Activated naive CD4-positive, alpha-beta T cell treated with anti-CD3 and anti-CD28 coated beads, Interleukin-2, amount 50 U/mL, for 72 hours (primary cell): ENCODE results near the gene CIAO3. TPM values are rescaled to one million over a fixed set of nuclear protein-coding genes. Genes with fewer than 3 reads are reported as not detected.

Source experiments
- ATAC-seq, 2 donors: fragments of 150-1000 bp; cut with Tn5 transposase; 2 replicates each; pipeline ENCODE4 v1.10.0; 2021; ENCODE audit warnings: mild to moderate bottlenecking in 2 of 2, moderate library complexity in 2 of 2
- DNase-seq, 2 donors: peaks; one replicate each; pipeline ENCODE4 v3.0.0; 2021 to 2022; ENCODE audit warnings: low spot score in 2 of 2
- H3K27ac Mint-ChIP-seq, 2 donors: one replicate each; pipeline ENCODE4 v1.8.0; 2022; ENCODE audit warnings: mild to moderate bottlenecking in 2 of 2, mixed read lengths in 2 of 2
- H3K36me3 Mint-ChIP-seq, 2 donors: one replicate each; pipeline ENCODE4 v1.8.0; 2022; ENCODE audit warnings: mixed read lengths in 2 of 2
- H3K9me3 Mint-ChIP-seq, 2 donors: one replicate each; pipeline ENCODE4 v1.8.0; 2022; ENCODE audit warnings: mixed read lengths in 2 of 2
- total RNA-seq, 2 donors: library from RNA; stranded (reverse); gene quantifications; one replicate each; pipeline ENCODE4 v1.2.3, GENCODE V29; 2022

Gene CIAO3
- 100 to 1,000 TPM in 1 of 2 donors, 10 to 100 TPM in 1; 41.7 to 122 TPM for total RNA-seq

- ATAC-seq (peak; percentile 72 to 77), DNase-seq (peak; percentile 95 to 97)
- no peaks in the 10 kb centered on the region for H3K9me3 Mint-ChIP-seq
- H3K36me3 Mint-ChIP-seq, result peaks cover 5 to 21% of the 10 kb centered on the region in 2 donors
- peak within 1 kb of the TSS; percentile 50 to 85 for H3K27ac Mint-ChIP-seq
These were observed at the start of gene CIAO3 for GRCh38 chr16:740764-741505. CIAO3 (minus strand) TSS chr16:740997; CDS start chr16:740985, 12 bp downstream.

DNA sequence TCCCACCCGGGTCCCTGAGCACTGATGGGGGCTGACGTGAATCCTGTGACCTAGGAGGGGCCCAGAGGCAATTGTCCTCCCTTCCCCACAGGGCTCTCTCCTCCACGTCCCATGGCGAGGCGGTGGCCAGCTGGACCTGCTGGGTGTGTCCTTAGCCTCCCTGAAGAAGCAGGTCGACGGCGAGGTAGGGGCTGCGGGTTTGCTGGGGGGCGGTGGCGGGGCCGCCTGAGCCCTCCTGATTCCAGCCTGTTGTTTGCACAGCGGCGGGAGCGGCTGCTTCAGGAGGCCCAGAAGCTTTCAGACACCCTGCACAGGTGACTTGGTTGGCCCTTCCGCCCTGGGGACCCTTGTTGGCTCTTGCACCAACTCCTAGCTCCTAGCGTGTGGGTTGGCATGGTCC, 49.3 kb upstream of the CIAO3 start:
- DNase-seq (no peak), ATAC-seq (no peak)
- peaks cover 11 to 13% of the 10 kb centered on the region in 2 donors for H3K36me3 Mint-ChIP-seq
- H3K9me3 Mint-ChIP-seq, result no peaks in the 10 kb centered on the region
- H3K27ac Mint-ChIP-seq, result peak overlapping the region in 1 of 2 donors; percentile 38

DNA sequence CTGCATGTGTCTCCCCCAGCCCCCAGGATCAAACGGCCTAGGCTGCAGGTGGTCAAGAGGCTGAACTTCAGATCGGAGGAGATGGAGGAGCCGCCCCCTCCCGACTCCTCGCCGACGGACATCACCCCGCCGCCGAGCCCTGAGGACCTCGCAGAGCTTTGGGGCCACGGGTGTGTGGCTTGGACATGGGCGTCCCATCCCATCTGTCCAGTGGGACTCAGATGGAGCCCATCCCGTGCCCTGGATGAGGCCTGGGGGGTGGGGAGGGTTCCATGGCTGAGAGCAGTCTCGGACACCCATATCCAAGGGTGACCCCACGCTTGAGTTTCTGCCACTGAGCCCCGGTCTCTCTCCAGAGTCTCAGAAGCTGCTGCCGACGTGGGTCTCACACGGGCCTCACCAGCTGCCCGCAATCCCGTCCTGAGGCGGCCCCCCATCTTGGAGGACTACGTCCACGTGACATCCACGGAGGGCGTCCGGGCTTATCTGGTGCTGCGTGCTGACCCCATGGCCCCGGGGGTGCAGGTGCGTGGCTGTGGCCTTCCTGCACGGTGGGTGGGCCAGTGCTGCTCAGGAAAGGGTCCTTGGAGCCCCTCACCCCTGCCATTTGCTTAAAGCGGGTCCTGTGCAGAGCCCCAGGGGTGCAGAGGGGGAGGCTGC, 48.5 kb upstream of the CIAO3 start:
- no peak overlapping the region for H3K27ac Mint-ChIP-seq
- peaks cover 11 to 13% of the 10 kb centered on the region in 2 donors for H3K36me3 Mint-ChIP-seq
- no peak for ATAC-seq
- no peak for DNase-seq
- H3K9me3 Mint-ChIP-seq, result no peaks in the 10 kb centered on the region

GRCh38 chr16:788399-789126, 47.8 kb upstream of the CIAO3 start, which contains the start of gene CHTF18:
CHTF18 (plus strand) TSS chr16:788620; CDS start chr16:788685, 65 bp downstream.
- Mint-ChIP-seq H3K27ac (peak within 1 kb of the TSS; percentile 84 to 93), H3K36me3 (peaks cover 11 to 13% of the 10 kb centered on the region in 2 donors), H3K9me3 (no peaks in the 10 kb centered on the region)
- peak; percentile 95 for DNase-seq
- ATAC-seq, result peak; percentile 94 to 96

DNA sequence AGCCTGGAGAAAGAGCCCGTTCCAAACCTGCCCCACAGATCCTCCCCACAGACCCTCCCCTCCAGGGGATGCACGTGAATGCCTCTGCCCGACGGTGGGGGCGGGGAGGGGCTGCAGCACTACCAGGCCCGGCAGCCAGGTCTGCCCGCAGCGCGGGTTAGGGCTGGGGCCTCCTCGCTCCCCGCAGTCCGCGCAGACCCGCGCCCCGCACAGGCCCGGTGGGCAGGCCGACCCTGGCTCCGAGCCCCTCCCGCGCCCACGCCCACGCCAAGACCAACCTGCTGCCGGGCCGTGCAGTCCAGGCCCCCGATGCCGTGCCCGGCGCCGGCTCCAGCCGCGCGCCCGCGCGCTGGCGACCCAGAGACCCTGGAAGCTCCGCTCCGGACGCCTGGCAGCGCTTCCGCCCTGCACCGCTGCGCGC, 47.2 kb upstream of the CIAO3 start, which contains the start of gene RPUSD1:
Gene RPUSD1, minus strand, starts transcription at position 404 of the 421 bp plus-strand sequence. CDS start 644 bp downstream, outside the sequence.
- DNase-seq, result no peak
- Mint-ChIP-seq H3K27ac (peak within 1 kb of the TSS; percentile 84 to 93), H3K9me3 (no peaks in the 10 kb centered on the region), H3K36me3 (peaks cover 11 to 13% of the 10 kb centered on the region in 2 donors)
- ATAC-seq, result peak; percentile 26 to 35

DNA sequence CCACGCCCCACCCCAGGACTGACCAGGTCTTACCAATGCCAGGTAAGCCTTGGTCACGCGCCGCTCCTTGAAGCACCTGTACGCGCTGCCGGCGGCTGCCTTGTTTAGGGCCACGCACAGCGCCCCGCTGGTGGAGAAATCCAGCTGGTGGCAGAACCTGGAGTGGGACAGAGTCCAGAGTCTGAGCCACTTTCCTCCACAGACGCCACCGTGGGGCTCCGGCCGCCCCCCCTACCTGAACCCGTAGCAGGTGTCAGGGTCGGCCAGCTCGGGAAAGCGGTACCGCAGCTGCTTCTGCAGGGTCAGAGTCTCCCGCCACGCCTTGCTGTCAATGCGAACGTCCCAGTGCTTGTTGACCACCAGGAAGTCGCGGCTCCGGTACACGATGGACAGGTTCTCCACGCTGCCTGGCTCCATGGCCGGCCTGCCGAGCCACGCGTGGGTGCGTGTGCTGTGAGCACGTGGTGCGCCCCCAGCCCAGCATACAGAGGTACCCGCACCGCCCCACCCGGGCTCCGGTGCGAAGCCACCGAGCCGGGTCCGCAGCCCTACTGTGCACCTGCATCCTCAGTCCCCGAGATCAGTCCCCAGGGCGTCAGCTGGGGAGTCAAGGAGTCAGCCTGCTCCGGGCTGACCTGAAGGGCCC, 46.6 kb upstream of the CIAO3 start:
- Mint-ChIP-seq H3K27ac (peak overlapping the region; percentile 60 to 84), H3K9me3 (no peaks in the 10 kb centered on the region), H3K36me3 (peaks cover 11 to 13% of the 10 kb centered on the region in 2 donors)
- ATAC-seq (no peak), DNase-seq (no peak)

DNA sequence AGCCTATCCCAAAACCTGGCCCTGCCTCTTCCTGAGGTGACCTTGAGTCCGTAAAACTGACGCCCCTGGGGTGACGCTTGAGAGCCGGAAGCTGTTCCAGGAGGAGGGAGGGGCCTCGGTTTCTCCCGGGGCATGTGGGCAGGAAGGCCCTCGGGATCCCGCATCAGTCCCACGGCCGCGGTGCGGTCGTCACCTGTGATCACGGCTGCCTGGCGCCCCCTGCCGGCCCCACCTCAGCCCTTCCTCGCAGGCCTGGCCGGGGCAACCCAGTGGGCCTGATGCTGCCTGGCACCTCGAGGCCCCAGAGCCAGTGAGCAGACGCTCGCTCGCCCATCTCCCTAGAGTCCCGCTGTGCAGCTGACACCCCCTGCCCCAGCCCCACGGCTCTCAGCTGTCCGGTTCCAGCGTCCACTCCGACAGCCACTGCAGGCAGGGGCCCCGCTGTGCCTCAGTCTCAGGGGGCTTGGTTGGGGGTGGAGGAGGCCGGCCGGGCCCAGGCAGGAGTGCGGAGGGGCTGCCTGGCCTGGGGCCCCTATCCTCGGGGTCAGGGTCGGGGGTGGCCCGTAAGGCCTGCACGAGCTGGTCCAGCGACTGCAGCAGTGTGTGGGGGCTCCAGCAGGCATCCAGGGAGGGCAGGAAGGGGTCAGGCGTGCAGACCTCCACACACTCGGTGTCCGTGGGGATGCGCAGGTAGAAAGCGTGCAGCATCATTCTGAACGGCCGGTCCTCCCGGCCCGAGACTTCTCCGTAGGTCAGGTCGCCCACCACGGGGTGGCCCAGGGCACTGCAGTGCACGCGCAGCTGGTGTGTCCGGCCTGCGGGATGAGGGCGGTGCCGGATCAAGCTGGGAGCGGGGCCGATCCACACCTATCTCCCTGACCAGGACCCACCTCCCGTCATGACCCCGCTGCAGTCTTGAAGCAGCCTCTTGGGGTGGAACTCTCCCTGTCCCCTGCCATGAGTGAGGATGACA, 45.1 kb upstream of the CIAO3 start:
- ATAC-seq (peak; percentile 15 to 44), DNase-seq (peak; percentile 72 to 90)
- Mint-ChIP-seq H3K27ac (no peak overlapping the region), H3K36me3 (peaks cover under 1 to 2% of the 10 kb centered on the region in 2 donors), H3K9me3 (no peaks in the 10 kb centered on the region)

- Mint-ChIP-seq H3K9me3 (no peaks in the 10 kb centered on the region), H3K27ac (no peak overlapping the region), H3K36me3 (no peaks in the 10 kb centered on the region)
- ATAC-seq (no peak), DNase-seq (no peak)
These were observed 43.6 kb upstream of the CIAO3 start for GRCh38 chr16:784431-784830.

DNA sequence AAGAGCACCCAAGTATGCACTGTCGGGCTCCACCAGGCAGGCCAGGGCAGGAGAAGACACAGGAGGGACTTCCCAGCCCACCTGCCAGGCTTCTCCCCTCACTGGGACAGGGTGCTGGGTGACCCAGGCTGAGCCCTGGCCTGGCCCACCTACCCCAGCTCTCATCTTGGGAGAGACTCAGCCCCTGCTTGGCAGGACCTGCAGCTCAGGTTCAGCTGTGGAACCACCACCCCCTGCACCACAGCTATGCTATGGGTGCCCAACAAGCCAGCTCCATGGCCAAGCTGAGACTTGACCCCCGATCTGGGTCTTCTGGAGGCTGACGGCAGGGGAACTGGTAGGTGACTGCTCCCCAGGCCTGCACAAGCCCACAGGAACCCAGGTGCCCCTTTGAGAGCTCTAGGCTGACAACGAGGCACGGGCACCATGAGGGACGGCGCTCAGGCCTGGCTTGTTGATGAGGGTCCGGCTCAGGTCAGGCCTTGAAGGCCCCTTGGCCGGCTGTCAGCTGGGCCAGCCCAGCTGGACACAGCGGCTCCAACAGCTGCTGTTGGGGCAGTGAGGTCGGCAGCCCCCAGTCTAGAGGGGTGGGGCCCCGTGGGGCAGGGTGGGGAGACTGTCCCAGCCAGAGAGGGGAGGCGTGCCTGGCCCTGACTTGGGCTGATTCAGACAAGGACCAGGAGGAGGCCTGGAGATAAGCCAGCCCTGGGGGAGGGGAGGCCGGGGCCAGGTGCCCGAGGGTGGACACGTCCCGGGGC, 42.8 kb upstream of the CIAO3 start:
- Mint-ChIP-seq H3K27ac (no peak overlapping the region), H3K9me3 (no peaks in the 10 kb centered on the region), H3K36me3 (no peaks in the 10 kb centered on the region)
- DNase-seq (no peak), ATAC-seq (no peak)

- H3K9me3 Mint-ChIP-seq, result no peaks in the 10 kb centered on the region
- no peak for DNase-seq
- no peak overlapping the region for H3K27ac Mint-ChIP-seq
- H3K36me3 Mint-ChIP-seq, result no peaks in the 10 kb centered on the region
- no peak for ATAC-seq
These were observed 42.1 kb upstream of the CIAO3 start for GRCh38 chr16:782766-783403.

- Mint-ChIP-seq H3K27ac (no peak overlapping the region), H3K9me3 (no peaks in the 10 kb centered on the region), H3K36me3 (no peaks in the 10 kb centered on the region)
- ATAC-seq (no peak), DNase-seq (no peak)
These were observed 41.5 kb upstream of the CIAO3 start for GRCh38 chr16:782258-782657.

DNA sequence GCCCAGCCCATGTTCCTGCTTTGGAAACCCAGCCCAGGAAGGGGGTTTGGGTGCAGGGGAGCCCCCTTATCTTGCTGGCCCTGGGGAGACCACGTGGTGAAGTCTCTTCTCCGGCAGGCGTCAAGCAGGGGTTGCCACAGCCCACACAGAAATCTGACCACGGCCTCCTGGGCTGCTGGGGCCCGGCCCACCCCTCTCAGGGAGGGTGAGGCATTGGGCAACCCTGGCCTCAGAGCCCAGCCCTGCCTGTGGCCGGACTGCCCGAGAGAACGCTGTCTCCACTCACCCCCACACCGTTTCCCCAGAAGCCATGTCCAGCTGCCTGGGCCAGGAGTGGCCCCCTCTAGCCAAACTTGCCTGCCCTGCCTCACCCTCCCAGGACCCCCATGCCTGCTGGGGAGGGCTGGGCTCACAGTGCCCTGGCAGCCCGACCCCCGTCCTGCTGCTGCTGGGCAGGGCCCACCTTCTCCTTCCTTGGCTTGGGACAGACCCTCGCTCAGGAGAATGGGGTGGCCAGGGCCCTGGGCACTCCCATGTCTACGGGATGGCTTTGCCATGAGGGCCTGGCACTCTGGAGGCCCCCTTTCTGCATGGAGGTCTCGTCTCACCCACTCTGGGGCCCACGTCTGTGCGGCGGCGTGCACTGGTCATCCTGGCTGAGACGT, 40.7 kb upstream of the CIAO3 start:
- no peak overlapping the region for H3K27ac Mint-ChIP-seq
- no peaks in the 10 kb centered on the region for H3K36me3 Mint-ChIP-seq
- DNase-seq, result no peak
- ATAC-seq, result no peak
- H3K9me3 Mint-ChIP-seq, result no peaks in the 10 kb centered on the region

- no peaks in the 10 kb centered on the region for H3K36me3 Mint-ChIP-seq
- no peak overlapping the region for H3K27ac Mint-ChIP-seq
- DNase-seq (no peak), ATAC-seq (no peak)
- no peaks in the 10 kb centered on the region for H3K9me3 Mint-ChIP-seq
These were observed 39.5 kb upstream of the CIAO3 start for GRCh38 chr16:780296-780695.

DNA sequence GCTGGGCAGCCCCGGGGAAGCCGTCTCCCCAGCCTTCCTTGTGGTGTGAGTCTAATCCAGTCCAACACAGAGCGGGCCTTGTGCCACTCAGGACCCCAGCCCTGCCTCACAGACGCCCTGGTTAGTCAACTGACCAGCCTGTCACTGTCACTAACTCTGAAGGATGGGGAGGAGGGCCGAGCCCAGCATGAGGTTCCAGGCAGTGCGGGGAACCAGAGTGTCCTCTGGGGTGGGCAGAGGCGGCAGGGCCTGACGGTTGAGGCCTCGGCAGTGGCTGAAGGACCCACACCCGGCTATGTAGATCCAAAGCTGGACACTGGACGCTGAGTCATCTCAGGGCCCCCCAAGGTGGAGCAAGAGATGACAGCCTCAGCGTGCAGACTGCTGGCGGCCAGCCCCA, 38.8 kb upstream of the CIAO3 start:
- Mint-ChIP-seq H3K27ac (no peak overlapping the region), H3K9me3 (no peaks in the 10 kb centered on the region), H3K36me3 (no peaks in the 10 kb centered on the region)
- ATAC-seq (no peak), DNase-seq (no peak)
